T47D (cell line): ENCODE results near the gene SDK1.

Source experiments
- DNase-seq, 2 experiments: peaks; one replicate each; pipeline versions ENCODE4 v3.0.0 to v3.0.0-alpha.2; 2011 to 2012; ENCODE audit warnings: low read depth in 1 of 2, low spot score in 1 of 2
- JUND ChIP-seq: IDR thresholded peaks from 2 replicates; pipeline ENCODE4 v1.6.1; 2012; ENCODE audit warnings: low read depth
- in situ Hi-C: cut with HindIII; loops from 2 replicates; pipeline ENCODE4 v1.10.0; 2016; ENCODE audit warnings: low sequenced_read_pairs, low pct_unique_long_range_greater_than_20kb

Gene SDK1

DNA sequence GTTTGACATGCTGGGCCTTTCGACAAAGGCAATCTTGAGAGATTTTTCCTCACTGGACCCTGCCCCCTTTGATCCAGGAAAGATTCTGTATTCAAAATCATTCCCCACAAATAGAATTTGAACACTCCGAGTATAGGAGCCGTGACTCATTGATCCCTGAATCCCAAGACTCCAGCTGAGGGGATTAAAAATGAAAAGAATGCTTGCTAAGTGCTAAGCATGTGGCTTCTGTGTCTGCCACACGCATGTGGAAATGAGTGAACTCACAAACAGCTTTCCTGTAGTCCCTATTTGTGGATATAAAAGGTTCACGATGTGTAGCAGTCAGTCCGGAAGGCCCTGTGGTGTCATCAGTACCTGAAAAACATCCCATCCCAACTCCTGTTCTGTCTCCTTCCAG is 674.3 kb downstream of the SDK1 start:
- in situ Hi-C loops: no loop called here
- no peak for DNase-seq

DNA sequence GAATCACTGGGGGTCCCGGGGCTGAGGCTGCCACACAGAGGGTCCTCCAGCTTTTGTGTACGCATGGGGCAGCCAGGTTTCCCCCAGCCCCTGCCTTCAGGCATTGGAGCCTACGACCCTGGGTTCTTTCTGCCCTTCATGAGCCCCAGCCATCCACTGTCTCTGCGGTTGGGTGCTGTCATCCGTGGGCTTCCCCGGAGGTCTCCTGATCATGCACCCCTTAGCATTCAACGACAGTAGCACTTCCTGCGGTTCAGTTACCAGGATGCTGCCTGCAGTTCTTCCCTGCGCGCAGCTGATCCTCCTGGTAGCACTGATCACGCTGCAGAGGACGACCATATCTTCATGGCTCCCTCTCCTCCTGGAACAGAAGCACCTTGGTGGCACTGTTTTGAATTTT is 676.3 kb downstream of the SDK1 start:
- DNase-seq: no peak
- no peak for TF ChIP-seq JUND
- in situ Hi-C loops: no loop called here

More for the DNA sequence above, 674.3 kb downstream of the SDK1 start:
- TF ChIP-seq JUND: no peak

DNA sequence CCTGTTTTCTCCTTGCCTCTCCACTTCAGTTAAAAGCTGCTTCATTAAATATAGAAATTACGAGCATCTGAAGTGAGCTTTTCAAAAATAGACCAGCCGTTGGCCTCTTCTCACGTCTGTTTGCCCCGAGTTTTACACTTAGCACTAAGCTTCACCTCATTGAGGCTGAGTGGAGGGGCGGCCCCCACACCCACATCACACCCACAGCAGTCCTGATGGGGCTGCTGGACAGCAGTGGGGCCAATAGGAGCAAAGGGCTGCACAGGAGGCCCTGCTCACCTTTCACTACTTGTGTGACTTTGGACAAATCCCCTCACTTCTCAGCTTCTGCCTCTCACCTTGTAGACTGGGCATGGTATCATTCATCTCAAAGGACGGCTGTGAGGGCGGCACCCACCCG is 677.8 kb downstream of the SDK1 start:
- no peak for DNase-seq
- TF ChIP-seq JUND: no peak
- in situ Hi-C loops: no loop called here

DNA sequence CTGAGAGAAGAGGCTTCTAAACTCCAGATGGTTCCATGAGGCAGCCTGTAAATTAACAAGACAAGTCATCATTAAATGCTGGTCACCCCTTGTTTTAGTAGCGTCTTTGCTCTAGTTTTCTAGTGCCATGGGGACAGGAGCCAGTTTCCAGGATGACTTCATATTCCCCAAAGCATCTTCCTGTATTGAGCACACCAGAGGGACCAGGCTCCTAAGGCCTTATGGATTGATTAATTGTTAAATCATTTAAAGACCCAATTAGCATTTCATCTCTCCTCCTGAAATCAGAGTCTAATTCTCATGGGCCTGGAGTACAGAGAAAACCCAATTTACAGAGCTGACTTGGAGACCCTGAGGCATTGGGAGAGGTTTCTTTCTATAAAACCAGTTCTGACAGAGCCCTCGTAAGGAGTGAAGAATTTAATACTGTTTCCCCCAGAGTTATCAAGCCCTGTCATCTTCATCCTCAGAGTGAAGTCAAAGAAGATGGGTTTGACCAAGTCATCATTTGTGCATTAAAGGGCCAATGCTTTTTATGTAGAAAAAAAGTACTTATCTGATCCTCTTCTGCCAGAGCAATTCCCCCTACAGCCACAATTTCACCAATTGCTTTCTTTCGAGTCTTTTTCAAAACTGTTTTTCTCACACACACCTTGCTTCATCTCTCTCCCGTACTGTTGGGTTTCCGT is 678.7 kb downstream of the SDK1 start:
- in situ Hi-C loops: no loop called here
- TF ChIP-seq JUND: no peak
- no peak for DNase-seq

DNA sequence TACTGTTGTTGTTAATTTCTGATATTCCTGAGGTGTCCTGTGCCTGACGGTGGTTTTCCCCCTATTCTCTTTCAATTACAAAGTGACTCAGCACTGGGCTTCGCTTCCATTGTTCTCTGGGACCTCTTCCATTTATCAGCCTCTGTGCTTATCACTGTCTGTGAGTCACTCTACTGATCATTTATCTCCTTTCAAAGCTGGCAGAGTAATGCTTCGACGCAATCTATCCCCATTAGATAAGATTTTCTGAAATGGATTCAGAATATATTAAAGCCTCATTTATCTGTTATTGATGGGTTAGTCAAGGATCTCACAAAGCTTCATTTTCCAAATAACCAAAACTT is 679.2 kb downstream of the SDK1 start:
- TF ChIP-seq JUND: no peak
- DNase-seq: no peak
- in situ Hi-C loops: no loop called here

DNA sequence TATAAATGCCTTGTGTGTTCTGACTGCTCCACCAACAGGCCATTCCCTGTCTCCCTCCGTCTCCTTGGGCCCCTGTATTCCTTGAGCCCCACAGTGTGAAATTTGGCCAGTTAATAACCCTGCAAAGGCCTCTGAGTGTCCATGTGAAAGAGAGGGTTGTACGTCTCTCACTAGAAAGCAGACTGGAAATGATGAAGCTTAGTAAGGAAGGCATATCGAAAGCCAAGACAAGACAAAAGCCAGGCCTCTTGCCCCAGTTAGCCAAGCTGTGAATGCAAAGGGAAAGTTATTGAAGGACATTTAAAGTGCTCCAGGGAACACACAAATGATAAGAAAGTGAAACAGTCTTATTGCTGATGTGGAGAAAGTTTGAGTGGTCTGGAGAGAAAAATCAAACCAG is 680.2 kb downstream of the SDK1 start:
- in situ Hi-C loops: no loop called here
- DNase-seq: no peak
- TF ChIP-seq JUND: no peak

DNA sequence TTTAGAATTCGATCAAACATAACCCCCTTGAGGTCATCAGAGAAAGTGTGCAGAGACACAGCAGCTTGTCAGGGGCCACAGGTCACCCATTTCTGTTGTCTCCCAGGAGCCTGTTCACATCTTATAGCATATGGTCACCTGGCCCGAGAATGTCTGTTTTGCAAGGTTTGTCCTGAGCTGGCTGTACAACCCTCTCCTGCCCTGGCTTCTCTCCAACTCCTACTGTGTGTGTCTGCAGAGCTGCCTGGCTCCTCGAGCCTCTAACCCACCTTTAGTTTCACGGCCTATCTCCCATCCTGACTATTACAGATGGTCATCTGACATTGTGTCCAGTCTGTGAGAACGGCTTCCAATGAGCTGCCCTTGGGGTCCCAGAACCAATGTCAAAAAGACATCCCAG is 683.4 kb downstream of the SDK1 start:
- TF ChIP-seq JUND: no peak
- no peak for DNase-seq
- in situ Hi-C loops: no loop called here

DNA sequence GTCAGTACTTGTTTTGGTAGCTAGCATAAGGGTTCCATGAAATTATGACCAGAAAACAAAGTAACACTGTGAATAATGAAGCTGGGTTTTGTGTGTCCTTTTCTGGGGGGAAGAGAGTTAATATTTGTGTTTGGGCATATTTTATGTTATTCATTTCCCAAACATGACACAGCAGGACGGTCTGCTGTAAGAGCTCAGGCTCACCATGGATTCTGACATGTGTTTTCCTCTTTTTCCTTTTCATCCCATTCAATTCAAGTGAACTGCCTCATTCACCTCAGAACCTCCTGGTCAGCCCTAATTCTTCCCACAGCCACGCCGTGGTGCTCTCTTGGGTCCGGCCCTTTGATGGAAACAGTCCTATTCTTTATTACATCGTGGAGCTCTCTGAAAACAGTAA is 685.9 kb downstream of the SDK1 start:
- in situ Hi-C loops: no loop called here
- DNase-seq: no peak
- no peak for TF ChIP-seq JUND

DNA sequence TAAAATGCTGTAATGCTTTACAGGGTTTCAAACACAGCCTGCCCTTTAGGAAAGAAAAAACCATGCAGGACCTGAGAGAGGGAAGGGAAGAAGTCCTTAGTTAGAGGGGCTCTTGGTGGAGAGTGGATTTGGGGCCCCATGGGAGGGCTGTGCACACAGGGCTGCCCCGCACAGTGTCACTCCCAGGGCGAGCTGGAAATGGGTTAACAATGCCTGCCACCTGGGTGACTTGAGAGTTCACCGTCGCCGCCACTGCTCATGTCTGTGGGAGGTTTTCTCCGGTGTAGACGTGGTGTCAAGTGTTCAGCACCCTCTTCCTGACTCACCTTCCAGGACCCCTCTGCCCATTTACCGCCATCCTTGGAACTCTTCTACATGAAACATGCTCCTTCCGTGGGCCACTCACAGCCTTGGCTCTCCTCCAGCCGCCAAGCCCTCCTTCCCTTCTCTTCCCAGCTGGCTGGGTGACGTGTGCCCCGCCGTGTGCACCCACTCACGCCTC is 686.4 kb downstream of the SDK1 start:
- TF ChIP-seq JUND: no peak
- in situ Hi-C loops: no loop called here
- no peak for DNase-seq

DNA sequence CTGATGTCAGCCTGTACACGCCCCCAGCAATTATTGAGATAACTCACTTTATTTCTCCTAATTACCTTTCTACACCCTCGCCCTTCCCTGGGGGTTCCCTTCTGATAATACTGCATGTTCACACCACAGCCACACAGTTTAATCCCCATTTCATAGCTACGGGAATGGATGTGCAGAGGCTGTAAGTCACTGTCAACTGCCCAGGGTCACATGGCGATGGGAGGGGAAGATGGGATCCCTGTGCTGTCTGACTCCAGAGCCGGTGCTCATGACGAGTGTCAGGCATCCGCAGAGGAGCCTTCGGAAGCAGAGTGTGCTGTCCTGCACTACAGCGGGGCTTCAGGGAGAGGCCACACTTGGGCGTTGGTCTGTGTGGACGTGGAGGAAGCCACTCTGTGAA is 688.7 kb downstream of the SDK1 start:
- DNase-seq: no peak
- TF ChIP-seq JUND: no peak
- in situ Hi-C loops: no loop called here

DNA sequence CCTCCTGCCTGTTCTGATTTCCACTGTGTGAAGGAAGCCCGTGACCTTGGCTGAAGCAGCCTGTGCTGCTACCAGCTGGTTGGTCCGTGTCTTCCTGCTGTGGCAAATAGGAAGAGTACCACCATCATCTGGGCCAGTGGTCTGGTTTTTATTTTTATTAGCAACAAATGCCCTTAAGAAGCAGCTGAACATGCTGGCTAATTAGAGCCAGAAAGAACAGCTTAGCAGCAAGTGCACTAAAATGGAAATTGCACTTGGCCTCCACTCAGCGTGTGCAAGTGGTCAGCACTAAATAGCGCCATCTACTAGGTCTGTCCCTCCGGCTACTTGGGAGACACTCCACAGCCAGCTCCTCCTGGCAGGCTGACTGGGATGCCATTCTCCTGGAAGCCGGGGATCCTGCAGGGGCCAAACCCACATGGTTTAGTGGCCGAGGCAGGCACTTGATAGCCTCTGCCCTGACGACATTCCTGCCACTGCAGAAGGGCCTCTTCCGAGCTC is 690.7 kb downstream of the SDK1 start:
- DNase-seq: no peak
- in situ Hi-C loops: no loop called here
- no peak for TF ChIP-seq JUND

DNA sequence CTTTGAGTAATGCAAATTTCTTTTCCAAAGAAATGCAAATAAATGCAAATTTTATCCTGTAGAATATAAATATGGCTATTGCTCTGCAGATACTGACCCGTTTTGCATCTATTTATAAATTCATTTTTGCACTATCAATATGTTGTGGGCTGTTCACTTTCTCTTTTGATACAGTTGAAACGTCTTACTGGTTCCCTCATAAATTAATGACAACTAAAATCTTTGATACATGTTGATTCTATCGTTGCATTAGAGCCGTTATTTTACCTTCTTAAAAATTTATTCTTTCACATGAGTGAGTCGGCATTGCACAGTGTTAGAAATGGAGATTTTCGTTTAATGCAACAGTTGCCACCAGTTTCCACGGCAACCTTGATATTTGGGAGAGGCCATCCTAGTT is 691.8 kb downstream of the SDK1 start:
- in situ Hi-C loops: no loop called here
- no peak for TF ChIP-seq JUND
- DNase-seq: no peak

DNA sequence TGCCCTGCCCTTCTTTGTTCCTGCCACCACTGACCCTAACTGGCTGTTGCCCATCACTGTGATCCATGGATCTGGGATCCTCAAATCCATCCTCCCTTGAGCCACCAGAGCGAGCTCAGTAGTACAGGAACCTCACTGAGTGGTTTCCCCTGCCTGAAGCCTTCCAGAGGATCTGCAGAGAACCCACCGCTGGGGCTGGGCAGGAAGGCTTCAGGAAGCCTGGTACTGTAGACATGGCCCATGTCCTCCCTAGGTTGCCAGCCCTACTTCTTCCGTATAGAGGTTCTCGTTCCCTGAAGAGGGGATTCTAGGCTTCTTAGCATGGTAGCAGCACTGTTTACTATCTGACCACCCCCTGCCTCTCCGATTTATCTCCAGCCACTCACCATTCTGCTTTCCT is 693.7 kb downstream of the SDK1 start:
- no peak for TF ChIP-seq JUND

DNA sequence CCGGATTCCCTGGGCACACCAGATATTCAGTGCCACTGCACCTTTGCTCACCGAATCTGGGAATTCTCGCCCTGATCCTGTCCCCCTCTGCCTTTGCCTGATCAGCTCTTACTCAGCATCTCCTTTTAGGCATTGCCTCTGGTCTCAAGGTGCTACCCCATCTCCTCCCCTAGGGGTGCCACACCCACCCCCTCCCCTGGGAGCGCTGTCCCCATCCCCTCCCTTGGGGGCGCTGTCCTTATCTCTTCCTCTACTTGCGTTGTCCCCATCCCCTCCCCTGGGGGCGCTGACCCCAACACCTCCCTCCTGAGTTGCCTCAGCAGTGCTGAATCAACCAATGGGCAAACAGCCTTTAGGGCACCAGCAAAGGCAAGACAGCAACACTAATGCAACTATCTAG is 694.1 kb downstream of the SDK1 start:
- TF ChIP-seq JUND: no peak
- no peak for DNase-seq
- in situ Hi-C loops: no loop called here

More for the DNA sequence above, 693.7 kb downstream of the SDK1 start:
- no peak for DNase-seq
- in situ Hi-C loops: no loop called here

DNA sequence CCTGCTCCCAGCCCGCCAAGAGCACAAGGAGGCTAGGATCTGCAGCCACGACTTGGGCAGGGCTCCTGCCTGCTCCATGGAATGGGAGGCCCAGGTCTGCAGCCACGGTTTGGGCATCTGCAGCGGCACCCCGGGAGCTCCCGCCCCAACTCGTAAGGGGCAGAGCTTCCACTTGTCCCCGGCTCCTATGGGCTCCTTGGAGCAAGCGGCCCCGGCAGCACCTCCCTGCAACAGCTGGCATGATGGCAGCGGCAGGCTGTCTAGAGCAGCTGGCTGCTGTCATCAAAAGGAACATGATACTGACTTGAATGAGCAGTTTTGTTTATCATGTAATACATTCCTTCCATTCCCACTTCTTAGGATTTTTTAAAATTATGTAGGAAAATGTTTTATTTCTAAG is 697.0 kb downstream of the SDK1 start:
- no peak for DNase-seq
- in situ Hi-C loops: no loop called here
- no peak for TF ChIP-seq JUND
